ENCODE results near the gene B4GALNT2.
"Not testable (repeated sequence)": the region's sequence is repeated elsewhere in the genome, so short reads cannot be mapped to it uniquely, and the experiment has no call there.

The B4GALNT2 gene

GRCh38 chr17:49180998-49181635 is 48.5 kb downstream of the B4GALNT2 start:
- H3K4me3 ChIP-seq (ENCODE audit: low read depth, low read length): no peak overlapping the region
- no peak for DNase-seq (ENCODE audit: low read depth)
- TF ChIP-seq, protein P1, sequence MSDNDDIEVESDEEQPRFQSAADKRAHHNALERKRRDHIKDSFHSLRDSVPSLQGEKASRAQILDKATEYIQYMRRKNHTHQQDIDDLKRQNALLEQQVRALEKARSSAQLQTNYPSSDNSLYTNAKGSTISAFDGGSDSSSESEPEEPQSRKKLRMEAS (IDR thresholded peaks at IDR 0.05; ENCODE audit: low read depth, low read length): no peak
- TF ChIP-seq POLR2A (IDR thresholded peaks at IDR 0.05; ENCODE audit: extremely low read depth, insufficient read length) (no peak), MYC (IDR thresholded peaks at IDR 0.05; ENCODE audit: low read depth, low read length) (no peak)
- TF ChIP-seq, protein P2, sequence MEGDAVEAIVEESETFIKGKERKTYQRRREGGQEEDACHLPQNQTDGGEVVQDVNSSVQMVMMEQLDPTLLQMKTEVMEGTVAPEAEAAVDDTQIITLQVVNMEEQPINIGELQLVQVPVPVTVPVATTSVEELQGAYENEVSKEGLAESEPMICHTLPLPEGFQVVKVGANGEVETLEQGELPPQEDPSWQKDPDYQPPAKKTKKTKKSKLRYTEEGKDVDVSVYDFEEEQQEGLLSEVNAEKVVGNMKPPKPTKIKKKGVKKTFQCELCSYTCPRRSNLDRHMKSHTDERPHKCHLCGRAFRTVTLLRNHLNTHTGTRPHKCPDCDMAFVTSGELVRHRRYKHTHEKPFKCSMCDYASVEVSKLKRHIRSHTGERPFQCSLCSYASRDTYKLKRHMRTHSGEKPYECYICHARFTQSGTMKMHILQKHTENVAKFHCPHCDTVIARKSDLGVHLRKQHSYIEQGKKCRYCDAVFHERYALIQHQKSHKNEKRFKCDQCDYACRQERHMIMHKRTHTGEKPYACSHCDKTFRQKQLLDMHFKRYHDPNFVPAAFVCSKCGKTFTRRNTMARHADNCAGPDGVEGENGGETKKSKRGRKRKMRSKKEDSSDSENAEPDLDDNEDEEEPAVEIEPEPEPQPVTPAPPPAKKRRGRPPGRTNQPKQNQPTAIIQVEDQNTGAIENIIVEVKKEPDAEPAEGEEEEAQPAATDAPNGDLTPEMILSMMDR (IDR thresholded peaks at IDR 0.05; ENCODE audit: low read depth, low read length): no peak

GRCh38 chr17:49183341-49183740 is 50.8 kb downstream of the B4GALNT2 start:
- DNase-seq (ENCODE audit: low read depth): no peak
- no peak overlapping the region for H3K4me3 ChIP-seq (ENCODE audit: low read depth, low read length)
- TF ChIP-seq POLR2A (IDR thresholded peaks at IDR 0.05; ENCODE audit: extremely low read depth, insufficient read length) (no peak), MYC (IDR thresholded peaks at IDR 0.05; ENCODE audit: low read depth, low read length) (no peak)
- TF ChIP-seq, protein P2 (IDR thresholded peaks at IDR 0.05; ENCODE audit: low read depth, low read length): no peak
- TF ChIP-seq, protein P1 (IDR thresholded peaks at IDR 0.05; ENCODE audit: low read depth, low read length): no peak

GRCh38 chr17:49183801-49184200 is 51.2 kb downstream of the B4GALNT2 start:
- TF ChIP-seq MYC (IDR thresholded peaks at IDR 0.05; ENCODE audit: low read depth, low read length) (no peak), POLR2A (IDR thresholded peaks at IDR 0.05; ENCODE audit: extremely low read depth, insufficient read length) (no peak)
- TF ChIP-seq, protein P2 (IDR thresholded peaks at IDR 0.05; ENCODE audit: low read depth, low read length): no peak
- TF ChIP-seq, protein P1 (IDR thresholded peaks at IDR 0.05; ENCODE audit: low read depth, low read length): no peak
- no peak overlapping the region for H3K4me3 ChIP-seq (ENCODE audit: low read depth, low read length)
- no peak for DNase-seq (ENCODE audit: low read depth)

DNA sequence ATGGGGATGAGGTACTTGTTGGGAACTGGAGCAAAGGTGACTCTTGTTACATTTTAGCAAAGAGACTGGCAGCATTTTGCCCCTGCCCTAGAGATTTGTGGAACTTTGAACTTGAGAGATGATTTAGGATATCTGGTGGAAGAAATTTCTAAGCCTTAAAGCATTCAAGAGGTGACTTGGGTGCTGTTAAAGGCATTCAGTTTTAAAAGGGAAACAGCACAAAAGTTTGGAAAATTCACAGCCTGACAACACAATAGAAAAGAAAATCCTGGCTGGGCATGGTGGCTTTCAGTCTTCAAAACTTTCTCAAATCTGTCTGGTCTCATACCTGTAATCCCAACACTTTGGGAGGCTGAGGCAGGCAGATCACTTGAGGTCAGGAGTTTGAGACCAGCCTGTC is 52.0 kb downstream of the B4GALNT2 start:
- not testable (repeated sequence) for DNase-seq (ENCODE audit: low read depth); H3K4me3 ChIP-seq (ENCODE audit: low read depth, low read length)

- DNase-seq (ENCODE audit: low read depth); H3K4me3 ChIP-seq (ENCODE audit: low read depth, low read length): not testable (repeated sequence)
Observed at GRCh38 chr17:49185381-49185780, 52.8 kb downstream of the B4GALNT2 start.

DNA sequence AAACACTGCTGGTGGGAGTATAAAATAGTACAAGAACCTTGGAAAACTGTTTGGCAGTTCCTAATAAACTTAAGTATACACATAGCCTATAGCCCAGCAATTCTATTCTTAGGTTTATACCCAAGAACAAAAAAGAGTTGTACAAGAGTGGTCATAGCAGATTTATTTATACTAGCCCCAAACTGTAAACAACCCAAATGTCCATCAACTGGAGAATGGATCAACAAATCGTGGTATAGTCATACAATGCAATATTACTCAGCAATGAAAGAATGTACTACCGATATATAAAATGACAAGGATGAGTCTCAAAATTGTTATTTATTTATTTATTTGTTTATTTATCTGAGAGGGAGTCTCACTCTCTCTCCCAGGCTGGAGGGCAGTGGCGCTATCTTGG is 54.7 kb downstream of the B4GALNT2 start:
- TF ChIP-seq, protein P1 (IDR thresholded peaks at IDR 0.05; ENCODE audit: low read depth, low read length): no peak
- TF ChIP-seq POLR2A (IDR thresholded peaks at IDR 0.05; ENCODE audit: extremely low read depth, insufficient read length) (no peak), MYC (IDR thresholded peaks at IDR 0.05; ENCODE audit: low read depth, low read length) (no peak)
- TF ChIP-seq, protein P2 (IDR thresholded peaks at IDR 0.05; ENCODE audit: low read depth, low read length): no peak
- no peak for DNase-seq (ENCODE audit: low read depth)
- H3K4me3 ChIP-seq (ENCODE audit: low read depth, low read length): no peak overlapping the region

GRCh38 chr17:49190932-49191331 is 58.4 kb downstream of the B4GALNT2 start:
- H3K4me3 ChIP-seq (ENCODE audit: low read depth, low read length): no peak overlapping the region
- TF ChIP-seq, protein P2 (IDR thresholded peaks at IDR 0.05; ENCODE audit: low read depth, low read length): no peak
- TF ChIP-seq, protein P1 (IDR thresholded peaks at IDR 0.05; ENCODE audit: low read depth, low read length): no peak
- TF ChIP-seq POLR2A (IDR thresholded peaks at IDR 0.05; ENCODE audit: extremely low read depth, insufficient read length) (no peak), MYC (IDR thresholded peaks at IDR 0.05; ENCODE audit: low read depth, low read length) (no peak)
- peak; percentile 26 for DNase-seq (ENCODE audit: low read depth)
